HepG2 (cell line): ENCODE measurements around the gene COL5A1. TPM values are rescaled to one million over a fixed set of nuclear protein-coding genes. Genes with fewer than 3 reads are reported as not detected.

Experiments used
- ATAC-seq: fragments of 200-7000 bp; cut with Tn5 transposase; 3 replicates; pipeline ENCODE4 v1.9.1; 2020; ENCODE audit warnings: mild to moderate bottlenecking, moderate library complexity
- BruUV-seq: library from RNA; stranded (reverse); fragments of 400-500 nt; replicated peaks from 2 replicates; lab custom pipeline; 2021; lab: Mats Ljungman, UMichigan
- CTCF ChIA-PET: fragments of 300-600 bp; formaldehyde crosslinking; extraction: SDS; loops from one replicate; lab custom pipeline; 2021; ENCODE audit warnings: low total read pairs, inconsistent platforms, low intra/inter-chr PET ratio; lab: Yijun Ruan, JAX
- POLR2A ChIA-PET: fragments of 350-600 bp; sonication (Branson Sonifier 250); formaldehyde crosslinking; loops from one replicate; lab custom pipeline; 2020; ENCODE audit warnings: antibody characterized with exemption, inconsistent platforms; lab: Yijun Ruan, JAX
- DNase-seq: peaks from one replicate; pipeline ENCODE4 v3.0.0-alpha.2; 2015; ENCODE audit warnings: low spot score
- FAIRE-seq: peaks from 3 replicates; lab custom pipeline; 2011; peaks lifted over from hg19 to GRCh38; lab: Jason Lieb, UNC
- H2AFZ ChIP-seq: one replicate; pipeline ENCODE4 v1.6.1; 2011; ENCODE audit warnings: low read length, inconsistent platforms
- H3K27ac ChIP-seq: fragments of 300-600 bp; 3 replicates; pipeline ENCODE4 v1.8.0; 2011; ENCODE audit warnings: mixed run types, mild to moderate bottlenecking, mixed read lengths, low read length, inconsistent platforms; ENCODE audit not compliant: insufficient read depth; ENCODE audit errors: extremely low read length
- H3K27me3 ChIP-seq, 2 experiments: fragments of 200-600 bp in 1 of 2; 2 replicates in 1 of 2; 3 replicates in 1 of 2; pipeline versions ENCODE4 v1.6.0 to v1.8.0; 2011; ENCODE audit warnings: low read length in 2 of 2, mild to moderate bottlenecking in 2 of 2, moderate library complexity in 2 of 2, inconsistent platforms in 1 of 2; ENCODE audit not compliant: insufficient read depth in 2 of 2, control insufficient read depth in 1 of 2
- H3K36me3 ChIP-seq, 2 experiments: fragments of 200-600 bp in 1 of 2; replicated peaks in 1 of 2; 2 replicates in 1 of 2; 3 replicates in 1 of 2; pipeline versions ENCODE4 v1.5.1 to v1.8.0; 2011; ENCODE audit warnings: low read length in 2 of 2, inconsistent platforms in 1 of 2; ENCODE audit not compliant: insufficient read depth in 2 of 2, control insufficient read depth in 1 of 2
- H3K4me1 ChIP-seq: 2 replicates; pipeline ENCODE4 v1.5.1; 2012; ENCODE audit warnings: low read length, inconsistent platforms; ENCODE audit not compliant: insufficient read depth
- H3K4me2 ChIP-seq: 2 replicates; pipeline ENCODE4 v1.6.0; 2011; ENCODE audit warnings: low read depth, low read length, inconsistent platforms
- H3K4me3 ChIP-seq, 3 experiments: fragments of 200-600 bp in 1 of 3; sonication (generic), shearing (Covaris generic) in 1 of 3; replicated peaks in 1 of 3; 2 replicates each; pipeline ENCODE4 v1.5.1; 2011 to 2016; ENCODE audit warnings: low read length in 3 of 3, inconsistent platforms in 2 of 3, low read depth in 2 of 3, mild to moderate bottlenecking in 2 of 3, control low read depth in 1 of 3, mixed read lengths in 1 of 3; ENCODE audit not compliant: insufficient read depth in 1 of 3
- H3K79me2 ChIP-seq: one replicate; pipeline ENCODE4 v1.6.1; 2011; ENCODE audit warnings: low read length, inconsistent platforms; ENCODE audit not compliant: insufficient read depth
- H3K9ac ChIP-seq: 2 replicates; pipeline ENCODE4 v1.6.0; 2011; ENCODE audit warnings: mild to moderate bottlenecking, low read depth, low read length, inconsistent platforms; ENCODE audit not compliant: insufficient read depth
- H3K9me3 ChIP-seq: 2 replicates; pipeline ENCODE4 v1.5.1; 2012; ENCODE audit warnings: mild to moderate bottlenecking, low read length
- H4K20me1 ChIP-seq: 2 replicates; pipeline ENCODE4 v1.6.0; 2011; ENCODE audit warnings: inconsistent platforms, mild to moderate bottlenecking, low read length, moderate library complexity; ENCODE audit not compliant: insufficient read depth
- ATF5 ChIP-seq: sonication (generic); formaldehyde crosslinking; IDR thresholded peaks from 2 replicates; pipeline ENCODE4 v1.4.0; 2020; ENCODE audit warnings: mild to moderate bottlenecking, low read depth, missing genetic modification reagents
- BHLHE40 ChIP-seq: IDR thresholded peaks from 2 replicates; pipeline ENCODE4 v1.6.1; 2011; ENCODE audit warnings: low read length, improper control_type of control experiment
- CBX1 ChIP-seq: IDR thresholded peaks from one replicate; pipeline ENCODE4 v1.6.1; 2016; ENCODE audit warnings: antibody characterized with exemption, low read depth
- EP300 ChIP-seq, 3 experiments: sonication (generic) in 1 of 3; formaldehyde crosslinking in 1 of 3; IDR thresholded peaks; 2 replicates each; pipeline versions ENCODE4 v1.5.1 to v1.6.1; 2011 to 2020; ENCODE audit warnings: low read depth in 2 of 3, low read length in 2 of 3, borderline replicate concordance in 1 of 3, improper control_type of control experiment in 1 of 3, mild to moderate bottlenecking in 1 of 3, missing genetic modification reagents in 1 of 3, moderate library complexity in 1 of 3
- FLYWCH1 ChIP-seq: sonication (generic); formaldehyde crosslinking; IDR thresholded peaks from 2 replicates; pipeline ENCODE4 v1.8.1; 2023; ENCODE audit warnings: mild to moderate bottlenecking, missing genetic modification reagents
- GATAD2A ChIP-seq: IDR thresholded peaks from 2 replicates; pipeline ENCODE4 v1.6.1; 2016
- KLF12 ChIP-seq: sonication (generic); formaldehyde crosslinking; IDR thresholded peaks from 2 replicates; pipeline ENCODE4 v1.4.0; 2020; ENCODE audit warnings: missing genetic modification reagents, borderline replicate concordance
- MAFG ChIP-seq: sonication (generic); formaldehyde crosslinking; IDR thresholded peaks from 2 replicates; pipeline ENCODE4 v1.5.1; 2020; ENCODE audit warnings: mild to moderate bottlenecking, missing genetic modification reagents
- MEF2D ChIP-seq: sonication (generic); formaldehyde crosslinking; IDR thresholded peaks from 2 replicates; pipeline ENCODE4 v1.5.1; 2020; ENCODE audit warnings: mild to moderate bottlenecking, missing genetic modification reagents
- NCOA1 ChIP-seq: sonication (generic); formaldehyde crosslinking; IDR thresholded peaks from 2 replicates; pipeline ENCODE4 v1.9.0; 2021; ENCODE audit warnings: missing genetic modification reagents
- PCBP2 ChIP-seq: fragments of 200-400 bp; formaldehyde crosslinking; optimal IDR thresholded peaks from 2 replicates; pipeline ENCODE3; 2018; ENCODE audit warnings: low read length, low read depth; ENCODE audit not compliant: poor library complexity, severe bottlenecking
- ZBTB33 ChIP-seq: sonication (generic); formaldehyde crosslinking; IDR thresholded peaks from 2 replicates; pipeline ENCODE4 v1.4.0; 2020; ENCODE audit warnings: missing genetic modification reagents
- ZNF460 ChIP-seq: sonication (generic); formaldehyde crosslinking; IDR thresholded peaks from 2 replicates; pipeline ENCODE4 v1.5.1; 2020; ENCODE audit warnings: missing genetic modification reagents, mild to moderate bottlenecking, borderline replicate concordance
- ZNF549 ChIP-seq: sonication (generic); formaldehyde crosslinking; IDR thresholded peaks from 2 replicates; pipeline ENCODE4 v1.5.0; 2020; ENCODE audit warnings: missing genetic modification reagents
- WGBS: methylation state at CpG from one replicate; pipeline ENCODE4 v1.1.6; 2017; ENCODE audit warnings: low lambda C conversion rate; 5-methylcytosine and 5-hydroxymethylcytosine counted together
- in situ Hi-C: cut with HindIII; loops from 2 replicates; pipeline ENCODE4 v1.10.0; 2017; ENCODE audit warnings: low pct_unique_long_range_greater_than_20kb; ENCODE audit not compliant: extremely low pct_ligation_motif_present
- intact Hi-C: fragments of 100-400 bp; cut with micrococcal nuclease; formaldehyde crosslinking; loops from one replicate; pipeline ENCODE4 v1.10.0; 2022; ENCODE audit not compliant: unreplicated experiment
- polyA plus RNA-seq, 8 experiments: library from polyadenylated mRNA; depleted of rRNA in 3 of 8; stranded (reverse) in 7 of 8; unstranded in 1 of 8; fragments of >200 nt; fragmentation: Illumina TruSeq in 4 of 8; extraction: Trizol in 4 of 8; gene quantifications; 2 replicates each; pipeline versions ENCODE4 v1.2.1 to v1.2.3, GENCODE V29; 2011 to 2016; ENCODE audit warnings: low read depth in 4 of 8, missing spikeins in 1 of 8, mixed read lengths in 1 of 8; ENCODE audit not compliant: insufficient read depth in 1 of 8
- total RNA-seq, 5 experiments: library from RNA; depleted of rRNA; stranded (reverse); fragments of >200 nt; fragmentation: Illumina TruSeq; extraction: Trizol; gene quantifications; 2 replicates each; pipeline ENCODE4 v1.2.3, GENCODE V29; 2016; ENCODE audit warnings: low read depth in 1 of 5

Gene COL5A1
- total and polyA plus RNA-seq, 2 of the 13 experiments (the other 11 are each of a cell fraction or from before 2014, with no cell fraction given) = not detected

- no peak overlapping the region for H3K9ac ChIP-seq
- intact Hi-C loops = no loop called here
- in situ Hi-C loops = loop anchor here (5.0 kb wide), 1 partner anchor 43 kb away; no protein-coding TSS in a partner anchor
- POLR2A ChIA-PET = no interaction called here
- BruUV-seq = no TSS peak
- FAIRE-seq (no peak), ATAC-seq (no peak), DNase-seq (no peak)
- TF ChIP-seq BHLHE40 = no peak
- no peak for TF ChIP-seq ZNF549 (CRISPR knock-in tag)
- TF ChIP-seq KLF12 (CRISPR knock-in tag) = no peak
- no peak for TF ChIP-seq PCBP2
- no peak for TF ChIP-seq ATF5 (CRISPR knock-in tag)
- H3K79me2 ChIP-seq = no peaks in the 10 kb centered on the region
- no peaks in the 10 kb centered on the region for H3K9me3 ChIP-seq
- no peak overlapping the region for H2AFZ ChIP-seq
- CTCF ChIA-PET = no interaction called here
- H3K4me2 ChIP-seq = no peak overlapping the region
- WGBS = 28% methylated on average over 4 of the region's 12 CpGs
- no peak overlapping the region for H3K4me3 ChIP-seq
- peaks cover 5 to 46% of the 10 kb centered on the region in 2 experiments; a peak in 4 of 5 replicates for H3K27me3 ChIP-seq
- H3K36me3 ChIP-seq = no peaks in the 10 kb centered on the region
- H3K4me1 ChIP-seq = no peaks in the 10 kb centered on the region
- H4K20me1 ChIP-seq = no peaks in the 10 kb centered on the region
- no peak overlapping the region for H3K27ac ChIP-seq
Measured at GRCh38 chr9:134694714-134695113, 53.1 kb downstream of the COL5A1 start.

- no TSS peak for BruUV-seq
- Histone ChIP-seq H3K4me3 (no peak overlapping the region), H3K9me3 (no peaks in the 10 kb centered on the region), H4K20me1 (no peaks in the 10 kb centered on the region), H3K4me2 (no peak overlapping the region), H3K27me3 (peaks cover 5 to 46% of the 10 kb centered on the region in 2 experiments), H2AFZ (no peak overlapping the region), H3K79me2 (no peaks in the 10 kb centered on the region), H3K4me1 (no peaks in the 10 kb centered on the region), H3K36me3 (no peaks in the 10 kb centered on the region), H3K9ac (no peak overlapping the region), H3K27ac (no peak overlapping the region)
- in situ Hi-C loops (loop anchor here (5.0 kb wide), 1 partner anchor 42 kb away; no protein-coding TSS in a partner anchor), intact Hi-C loops (no loop called here)
- CTCF ChIA-PET = no interaction called here
- 0% methylated on average over 5 of the region's 12 CpGs for WGBS
- DNase-seq (no peak), FAIRE-seq (no peak), ATAC-seq (no peak)
- POLR2A ChIA-PET = no interaction called here
- TF ChIP-seq EP300 (IDR thresholded peaks at IDR 0.05; ENCODE audit: low read depth in 2 of 2, low read length in 2 of 2) (no peak), EP300 (CRISPR knock-in tag; IDR thresholded peaks at IDR 0.05; ENCODE audit: borderline replicate concordance) (no peak), GATAD2A (CRISPR knock-in tag) (no peak), CBX1 (no peak), MAFG (CRISPR knock-in tag) (no peak), ZBTB33 (CRISPR knock-in tag) (no peak), FLYWCH1 (CRISPR knock-in tag) (no peak), MEF2D (CRISPR knock-in tag) (no peak), ZNF460 (CRISPR knock-in tag) (no peak), NCOA1 (CRISPR knock-in tag) (no peak)
Measured at GRCh38 chr9:134695144-134695543, 53.5 kb downstream of the COL5A1 start.
